Measurements from ENCODE around the gene LIN28A.
A peak's percentile ranks its signal among the peaks of the same experiment; 100 is the strongest.
"Not testable (repeated sequence)": the region's sequence is repeated elsewhere in the genome, so short reads cannot be mapped to it uniquely, and the experiment has no call there.

The LIN28A gene, protein sequence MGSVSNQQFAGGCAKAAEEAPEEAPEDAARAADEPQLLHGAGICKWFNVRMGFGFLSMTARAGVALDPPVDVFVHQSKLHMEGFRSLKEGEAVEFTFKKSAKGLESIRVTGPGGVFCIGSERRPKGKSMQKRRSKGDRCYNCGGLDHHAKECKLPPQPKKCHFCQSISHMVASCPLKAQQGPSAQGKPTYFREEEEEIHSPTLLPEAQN

DNA sequence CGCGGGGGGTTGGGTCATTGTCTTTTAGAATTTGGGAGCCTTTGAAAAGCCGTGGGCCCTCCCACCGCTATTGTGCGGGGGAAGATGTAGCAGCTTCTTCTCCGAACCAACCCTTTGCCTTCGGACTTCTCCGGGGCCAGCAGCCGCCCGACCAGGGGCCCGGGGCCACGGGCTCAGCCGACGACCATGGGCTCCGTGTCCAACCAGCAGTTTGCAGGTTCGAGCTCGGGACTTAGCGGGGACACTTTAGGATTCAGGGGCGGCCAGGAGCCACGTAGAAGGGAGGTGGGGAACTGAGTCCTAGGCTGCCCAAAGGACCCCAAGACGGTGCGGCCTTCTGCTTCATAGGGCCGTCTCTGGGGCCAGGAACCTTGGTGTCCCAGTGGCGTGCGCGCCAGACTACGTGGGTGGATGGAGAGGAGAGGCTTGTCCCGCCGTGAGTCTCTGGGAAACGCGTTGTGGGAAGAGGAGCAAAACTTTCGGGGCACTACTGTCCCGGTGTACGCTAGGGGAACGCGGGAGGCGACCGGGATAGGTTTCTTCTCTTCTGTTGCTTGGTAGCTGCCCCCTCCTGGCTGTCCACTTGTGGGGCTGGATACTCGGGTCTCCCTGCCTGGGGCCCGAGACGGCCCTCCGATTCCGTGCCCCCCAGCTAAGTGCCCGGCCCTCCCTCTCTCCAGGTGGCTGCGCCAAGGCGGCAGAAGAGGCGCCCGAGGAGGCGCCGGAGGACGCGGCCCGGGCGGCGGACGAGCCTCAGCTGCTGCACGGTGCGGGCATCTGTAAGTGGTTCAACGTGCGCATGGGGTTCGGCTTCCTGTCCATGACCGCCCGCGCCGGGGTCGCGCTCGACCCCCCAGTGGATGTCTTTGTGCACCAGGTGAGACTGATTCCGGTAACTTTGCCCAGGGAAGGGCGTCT, at the start of gene LIN28A:
TSS of gene LIN28A (plus strand) at position 112 of the 918 bp plus-strand sequence. CDS start at position 187, 75 bp downstream.
- no peak for DNase-seq (ENCODE audit: low read depth)

DNA sequence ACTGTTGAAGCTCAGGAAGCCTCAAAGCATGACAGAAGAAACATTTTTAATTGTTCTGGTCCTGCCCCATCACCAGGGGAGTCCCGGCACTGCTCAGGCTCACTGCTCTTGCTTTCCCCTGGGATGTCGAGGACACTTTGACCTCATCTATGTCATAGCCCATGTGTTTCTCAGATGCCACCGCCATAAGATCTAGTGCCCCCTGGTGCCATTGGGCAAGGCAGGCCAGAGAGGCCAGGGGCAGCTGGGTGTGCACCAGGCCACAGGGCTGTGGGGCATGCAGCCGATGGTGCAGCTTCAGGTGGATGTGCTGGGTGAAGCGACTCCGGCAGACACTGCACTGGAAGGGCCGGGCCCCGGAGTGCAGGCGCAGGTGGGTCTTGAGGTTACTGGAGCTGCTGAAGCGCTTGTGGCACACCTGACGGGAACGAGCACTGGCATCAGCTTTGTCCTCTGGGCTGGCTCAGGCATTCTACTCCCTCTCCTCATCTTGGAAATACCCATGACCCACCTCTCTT, 49.0 kb upstream of the LIN28A start:
- no peak for DNase-seq (ENCODE audit: low read depth)

DNA sequence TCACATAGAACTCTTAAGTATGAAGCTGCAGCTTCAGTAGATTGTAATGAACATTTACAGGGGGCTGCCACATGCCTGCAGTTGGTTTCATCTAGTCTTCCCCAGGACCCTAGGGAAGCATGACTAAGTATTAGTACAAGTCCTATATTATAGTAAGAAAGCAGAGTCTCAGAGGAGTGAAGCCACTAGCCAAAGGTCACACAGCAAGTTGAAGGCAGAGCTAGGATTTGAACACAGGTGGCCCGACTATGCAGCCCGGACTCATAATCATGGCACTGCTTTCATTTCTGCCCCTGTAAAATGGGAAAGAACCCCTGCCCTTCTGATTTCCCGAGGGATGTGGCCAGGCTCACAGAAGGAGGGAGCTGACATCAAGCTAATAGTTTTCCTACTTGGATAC, 48.3 kb upstream of the LIN28A start:
- no peak for DNase-seq (ENCODE audit: low read depth)

DNA sequence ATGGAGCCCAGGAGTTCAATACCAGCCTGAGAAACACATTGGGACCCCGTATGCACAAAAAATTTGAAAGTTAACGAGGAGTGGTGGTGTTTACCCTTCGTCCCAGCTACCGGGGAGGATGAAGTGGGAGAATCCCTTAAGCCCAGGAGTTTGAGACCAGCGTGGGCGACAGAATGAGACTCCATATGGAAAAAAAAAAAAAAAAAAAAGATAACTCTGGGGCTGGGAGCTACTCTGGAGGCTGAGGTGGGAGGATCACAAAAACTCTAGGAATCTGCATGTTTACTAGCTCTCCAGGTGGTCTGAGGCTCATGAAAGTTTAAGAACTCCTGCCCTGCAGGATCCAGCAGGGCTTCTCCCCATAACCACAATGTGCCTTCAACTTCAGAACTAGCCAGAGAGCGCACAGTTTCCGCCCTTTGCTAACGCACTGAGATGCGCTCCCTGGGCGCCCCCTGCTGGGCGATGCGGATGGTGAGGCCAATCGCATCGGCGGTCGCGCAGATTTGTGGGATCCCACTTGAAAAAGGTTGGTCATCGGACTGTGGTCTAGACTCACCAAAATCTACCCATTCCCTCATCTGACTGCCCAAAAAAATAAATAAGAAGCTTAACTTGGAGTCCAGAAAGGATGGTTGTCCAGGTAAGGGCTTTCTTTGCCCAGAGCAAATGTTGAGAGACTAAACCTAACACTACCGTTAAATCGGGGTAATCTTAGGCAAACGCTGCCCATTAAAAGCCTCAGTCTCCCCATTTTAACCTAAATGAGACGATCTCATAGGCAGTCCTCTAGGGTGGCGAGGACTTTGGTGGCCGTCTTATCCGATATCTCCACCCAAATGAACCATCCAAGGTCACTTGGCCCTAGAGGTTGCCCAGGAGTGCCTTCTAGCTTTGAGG, 46.8 kb upstream of the LIN28A start:
- no peak for DNase-seq (ENCODE audit: low read depth)

DNA sequence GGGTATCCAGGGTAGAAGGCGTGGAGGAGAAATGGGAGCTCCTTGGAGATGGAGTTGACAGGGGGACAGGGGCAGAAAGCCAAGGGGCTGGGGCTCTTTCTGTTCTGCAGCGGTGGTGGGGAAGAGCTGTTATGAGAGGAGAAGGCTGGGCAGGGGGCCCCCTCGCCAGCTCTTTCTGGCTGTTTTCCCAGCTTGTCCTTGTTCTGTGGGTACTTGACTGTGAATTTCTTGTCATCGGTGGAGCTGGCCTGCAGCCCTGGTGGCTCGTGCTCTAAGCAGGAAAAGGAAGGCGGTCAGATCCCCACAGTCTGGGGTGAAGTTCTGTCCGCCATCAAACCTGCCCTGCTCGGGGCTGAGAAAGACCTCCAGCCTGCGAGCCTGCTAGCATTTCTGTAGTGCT, 45.7 kb upstream of the LIN28A start:
- DNase-seq (ENCODE audit: low read depth): no peak

DNA sequence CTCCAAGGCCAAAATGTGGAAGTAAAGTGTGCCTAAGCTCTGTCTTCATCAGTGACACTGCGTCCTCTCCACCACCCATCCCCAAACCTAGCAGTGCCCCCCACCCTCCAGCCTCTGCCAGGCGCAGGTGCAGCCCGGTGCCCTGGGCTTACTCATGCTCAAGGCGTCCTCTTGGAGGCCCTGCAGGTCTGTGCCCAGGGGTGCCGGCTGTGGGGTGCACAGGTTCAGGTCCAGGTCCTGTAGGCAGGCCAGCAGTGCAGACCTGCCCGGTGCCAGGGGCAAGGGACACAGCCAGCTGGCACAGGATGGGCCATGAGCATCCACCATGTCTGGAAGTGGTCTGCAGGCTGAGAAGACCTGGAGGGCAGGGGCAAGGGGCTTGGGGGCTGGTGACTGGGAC, 43.2 kb upstream of the LIN28A start:
- no peak for DNase-seq (ENCODE audit: low read depth)

DNA sequence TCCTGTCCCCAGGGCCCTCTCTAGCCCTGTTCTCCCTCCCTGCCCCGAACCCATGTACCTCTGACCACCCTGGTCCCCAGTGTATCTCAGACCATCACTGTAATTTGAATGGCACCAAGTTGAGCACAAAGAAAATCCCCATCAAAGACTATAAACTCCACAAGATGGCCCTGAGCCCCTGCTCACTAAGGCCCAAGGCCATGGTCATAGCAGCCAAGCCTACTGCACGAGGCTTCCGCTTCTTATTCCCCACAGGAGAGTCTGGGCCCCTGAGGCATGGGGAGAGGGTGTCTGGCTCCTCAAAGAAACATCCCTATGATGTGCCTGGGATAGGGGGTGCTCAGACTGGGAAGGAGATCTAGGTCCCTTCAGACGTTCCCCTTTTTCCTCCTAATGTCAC, 42.6 kb upstream of the LIN28A start:
- DNase-seq (ENCODE audit: low read depth): no peak

DNA sequence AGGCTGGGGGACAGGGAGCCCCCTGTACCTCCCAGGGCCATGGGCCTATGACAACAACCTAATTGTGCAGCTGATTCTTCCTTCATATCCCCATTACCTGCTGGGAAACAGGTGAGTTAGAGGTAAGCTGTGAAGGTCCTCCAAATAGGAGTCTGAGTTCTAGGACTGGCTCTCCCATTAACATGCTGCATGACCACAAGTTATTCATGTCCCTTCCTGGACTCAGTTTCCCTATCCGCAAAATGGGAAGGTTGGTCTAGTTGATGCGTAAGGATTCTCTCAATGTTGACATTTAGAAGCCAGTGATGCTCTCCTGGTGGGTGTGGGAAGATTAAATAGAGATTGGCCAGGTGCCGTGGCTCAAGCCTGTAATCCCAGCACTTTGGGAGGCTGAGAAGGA, 42.1 kb upstream of the LIN28A start:
- no peak for DNase-seq (ENCODE audit: low read depth)

DNA sequence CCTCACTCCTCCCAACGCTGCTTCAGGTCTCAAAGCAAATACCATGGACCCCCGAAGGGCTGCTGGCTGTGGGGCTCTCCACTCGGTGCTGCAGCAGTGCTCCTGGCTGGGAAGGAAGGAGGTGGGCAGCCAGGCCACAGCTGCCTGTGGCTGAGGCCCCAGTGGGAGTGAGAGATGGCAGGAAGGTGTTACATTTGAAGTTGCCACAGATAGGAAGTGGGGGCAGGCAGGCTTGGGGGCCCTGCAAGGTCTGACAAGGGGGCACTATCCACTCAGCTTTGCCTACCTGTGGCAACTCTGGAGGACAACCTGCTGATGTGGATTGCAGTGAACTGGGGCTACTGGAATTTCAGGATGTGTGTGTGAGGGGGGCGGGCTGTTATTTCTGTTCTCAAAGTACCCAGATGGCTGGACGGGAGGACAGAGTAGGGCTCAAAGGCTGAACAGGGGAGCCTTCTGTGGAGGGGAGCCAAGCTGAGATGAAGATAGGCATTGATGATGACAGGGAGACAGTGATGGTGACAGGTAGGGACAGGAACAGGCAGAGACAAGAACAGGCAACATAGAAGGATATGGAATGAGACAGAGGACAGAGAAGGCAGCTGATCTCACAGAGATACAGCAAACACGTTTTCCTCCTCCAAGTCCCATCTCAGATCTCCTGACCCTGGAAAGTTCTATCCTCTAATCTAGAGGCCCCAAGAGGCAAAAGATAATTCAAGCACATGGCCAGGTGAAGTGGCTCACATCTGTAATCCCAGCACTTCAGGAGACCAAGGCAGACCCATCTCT, 39.8 kb upstream of the LIN28A start:
- no peak for DNase-seq (ENCODE audit: low read depth)

DNA sequence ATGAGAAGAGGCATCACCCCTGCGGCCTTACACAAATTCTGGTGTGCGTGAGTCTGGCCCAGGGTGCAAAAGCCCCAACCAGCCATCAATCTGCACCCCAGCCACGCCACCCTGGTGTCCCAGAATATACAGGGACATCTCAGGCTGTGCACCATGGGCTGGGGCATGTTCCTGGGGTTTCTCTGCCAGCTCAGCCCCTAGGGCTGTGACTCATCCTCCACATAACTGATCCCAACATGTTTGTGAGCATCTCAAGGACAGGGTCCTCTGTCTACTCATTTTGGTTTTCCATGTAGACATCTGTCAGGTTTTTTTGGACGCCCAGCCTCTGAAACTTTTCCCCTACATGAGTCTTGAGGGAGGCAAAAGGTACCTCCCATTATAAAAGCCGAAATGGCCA, 38.6 kb upstream of the LIN28A start:
- DNase-seq (ENCODE audit: low read depth): no peak

DNA sequence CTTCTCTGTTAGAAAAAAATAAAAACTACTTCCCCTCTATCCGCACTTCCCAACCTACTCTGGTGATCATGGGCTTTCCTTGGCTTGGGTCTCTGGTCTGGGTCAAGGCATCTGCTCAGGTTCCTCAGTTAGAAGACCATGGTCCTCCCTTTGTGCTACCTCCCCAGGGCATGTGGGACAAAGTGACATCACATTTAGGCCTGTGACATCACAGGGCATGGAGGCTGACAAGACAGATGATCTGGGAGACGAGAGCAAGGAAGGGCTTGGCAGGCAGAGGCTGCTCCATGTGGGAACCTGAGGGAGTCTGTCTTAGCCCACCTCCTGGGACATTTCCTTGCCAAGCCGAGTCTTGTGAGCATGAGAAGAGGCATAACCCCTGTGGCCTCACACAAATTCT, 38.0 kb upstream of the LIN28A start, which contains the start of gene ZNF683:
TSS of gene ZNF683 (minus strand) at position 140 of the 400 bp plus-strand sequence. CDS start 4,179 bp downstream, outside the sequence.
- not testable (repeated sequence) for DNase-seq (ENCODE audit: low read depth)

DNA sequence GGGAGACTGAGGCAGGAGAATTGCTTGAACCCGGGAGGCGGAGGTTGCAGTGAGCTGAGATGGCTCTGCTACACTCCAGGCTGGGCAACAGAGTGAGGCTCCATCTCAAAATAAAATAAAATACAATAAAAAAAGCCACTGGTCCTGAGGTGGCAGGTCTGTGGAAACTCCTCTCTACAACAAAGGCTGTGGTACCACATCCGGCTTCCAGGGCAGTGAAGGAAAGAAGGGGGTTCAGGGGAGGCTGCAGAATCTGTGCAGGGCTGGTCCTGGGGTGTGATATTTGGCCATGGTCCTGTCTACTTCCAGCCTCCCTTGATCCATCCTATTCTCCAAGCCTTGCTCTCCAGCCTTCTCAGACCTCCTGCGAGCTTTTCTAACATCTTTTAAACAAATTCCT, 37.3 kb upstream of the LIN28A start:
- DNase-seq (ENCODE audit: low read depth): no peak

DNA sequence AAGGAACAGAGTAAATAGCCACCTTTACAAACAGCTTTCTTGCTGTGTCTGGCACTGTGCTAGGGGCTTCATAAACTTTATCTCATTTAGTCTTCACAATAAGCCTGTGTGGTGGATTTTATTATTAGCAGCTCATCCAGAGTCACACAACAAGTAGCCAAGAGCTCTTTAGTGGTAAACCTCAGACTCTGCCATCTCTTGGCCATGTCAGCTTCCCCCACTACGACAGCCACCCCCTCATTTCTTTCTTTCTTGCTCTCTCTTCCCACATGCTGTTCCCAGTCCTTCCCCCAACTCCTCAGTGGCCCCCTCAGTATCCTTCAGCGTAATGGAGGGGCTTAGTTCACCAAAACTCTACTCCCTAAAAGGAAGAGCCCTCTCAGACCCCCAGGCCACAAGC, 36.8 kb upstream of the LIN28A start:
- no peak for DNase-seq (ENCODE audit: low read depth)

DNA sequence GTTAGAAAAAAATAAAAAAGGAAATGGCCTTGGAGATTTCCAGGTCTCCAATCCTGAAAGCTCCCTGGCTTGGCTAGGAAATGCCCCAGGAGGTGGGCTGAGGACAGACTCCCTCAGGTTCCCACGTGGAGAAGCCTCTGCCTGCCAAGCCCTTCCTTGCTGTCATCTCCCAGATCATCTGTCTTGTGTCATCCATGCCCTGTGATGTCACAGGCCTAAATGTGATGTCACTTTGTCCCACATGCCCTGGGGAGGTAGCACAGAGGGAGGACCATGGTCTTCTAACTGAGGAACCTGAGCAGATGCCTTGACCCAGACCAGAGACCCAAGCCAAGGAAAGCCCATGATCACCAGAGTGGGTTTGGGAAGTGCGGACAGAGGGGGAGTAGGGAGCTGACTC, 36.3 kb upstream of the LIN28A start:
- not testable (repeated sequence) for DNase-seq (ENCODE audit: low read depth)

DNA sequence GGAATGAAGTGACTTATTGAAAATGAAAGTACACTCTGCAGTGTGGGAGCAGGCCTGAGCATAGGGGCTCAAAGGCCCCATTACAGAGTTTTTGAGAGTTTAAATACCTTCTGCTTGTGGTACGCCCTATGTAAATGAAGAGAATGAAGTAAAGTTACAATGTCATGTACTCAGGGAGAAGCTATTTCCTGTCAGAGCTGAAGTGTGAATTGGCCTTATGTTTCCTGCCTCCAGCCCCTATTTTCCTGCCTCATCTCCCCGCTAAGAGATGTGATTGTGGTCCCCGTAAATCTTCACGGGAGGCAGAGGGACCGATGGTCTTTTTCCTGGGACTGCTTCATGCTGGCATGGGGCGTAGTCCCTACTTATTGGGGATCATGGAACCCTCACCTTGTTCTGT, 35.5 kb upstream of the LIN28A start:
- DNase-seq (ENCODE audit: low read depth): no peak

DNA sequence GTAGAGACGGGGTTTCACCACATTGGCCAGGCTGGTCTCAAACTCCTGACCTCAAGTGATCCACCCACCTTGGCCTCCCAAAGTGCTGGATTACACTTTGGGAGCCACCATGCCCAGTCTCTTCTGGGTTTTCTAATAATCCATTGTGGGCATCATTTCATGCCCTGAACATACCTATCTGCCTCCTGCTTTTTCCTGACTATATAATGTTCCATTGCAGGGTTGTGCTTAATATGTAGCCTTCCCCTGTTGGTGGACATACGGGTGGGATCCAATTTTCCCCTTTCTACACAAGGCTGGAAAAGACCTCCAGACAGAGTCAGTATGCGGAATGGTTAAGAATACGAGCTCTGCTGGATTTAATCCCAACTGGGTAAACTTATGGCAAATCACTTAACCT, 34.6 kb upstream of the LIN28A start:
- no peak for DNase-seq (ENCODE audit: low read depth)

DNA sequence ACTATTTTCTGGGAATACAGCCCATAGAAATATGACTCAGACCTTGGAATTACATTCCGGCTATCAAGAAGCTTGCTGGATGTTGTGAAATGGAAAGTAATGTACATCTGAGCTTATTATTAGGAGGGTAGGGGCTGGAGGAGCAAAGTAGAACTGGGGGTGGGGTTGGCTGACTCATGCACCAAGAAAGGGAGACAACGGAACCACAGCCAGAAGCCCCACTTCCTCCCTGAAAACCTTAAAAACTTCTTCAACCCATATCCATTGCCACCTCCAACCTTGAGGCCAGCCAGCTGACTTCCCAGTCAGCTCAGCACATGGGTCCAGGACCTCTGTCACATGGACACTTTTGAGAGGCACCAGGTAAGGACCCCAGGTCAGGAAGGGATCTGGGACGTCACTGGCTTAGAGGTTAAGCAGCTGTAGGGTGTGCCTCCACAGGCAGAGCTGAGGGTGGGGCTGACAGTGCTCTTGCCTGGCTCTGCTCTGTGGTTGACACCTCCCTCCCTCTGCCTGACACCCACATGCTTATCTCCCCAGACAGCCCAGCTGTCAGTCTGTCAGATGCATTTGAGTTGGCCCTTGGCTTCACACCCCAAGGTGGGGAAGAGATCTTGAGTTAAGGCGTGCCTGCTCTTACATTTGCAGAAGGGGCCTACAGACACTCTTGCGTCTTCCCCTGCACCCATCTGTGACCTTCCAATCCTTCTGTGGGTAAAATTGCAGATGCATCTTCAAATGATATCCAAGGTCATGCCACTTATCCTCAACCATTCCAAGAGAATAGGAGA, 32.3 kb upstream of the LIN28A start:
- DNase-seq (ENCODE audit: low read depth): peak; percentile 97

DNA sequence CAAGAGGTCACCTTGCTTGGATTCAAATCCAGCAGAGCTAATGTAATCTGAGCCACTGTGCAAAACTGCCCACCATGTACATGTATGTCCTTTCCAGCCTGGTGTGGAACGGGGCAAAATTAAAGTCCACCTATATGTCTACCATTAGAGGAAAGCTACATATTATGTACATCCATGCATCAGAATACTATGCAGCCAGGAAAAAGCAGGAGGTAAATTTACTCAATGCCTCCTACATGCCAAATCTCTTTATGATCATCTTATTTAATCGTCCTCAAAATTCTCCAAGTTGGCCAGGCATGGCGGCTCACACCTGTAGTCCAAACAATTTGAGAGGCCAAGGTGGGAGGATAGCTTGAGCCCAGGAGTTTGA, 31.8 kb upstream of the LIN28A start:
- DNase-seq (ENCODE audit: low read depth): no peak

DNA sequence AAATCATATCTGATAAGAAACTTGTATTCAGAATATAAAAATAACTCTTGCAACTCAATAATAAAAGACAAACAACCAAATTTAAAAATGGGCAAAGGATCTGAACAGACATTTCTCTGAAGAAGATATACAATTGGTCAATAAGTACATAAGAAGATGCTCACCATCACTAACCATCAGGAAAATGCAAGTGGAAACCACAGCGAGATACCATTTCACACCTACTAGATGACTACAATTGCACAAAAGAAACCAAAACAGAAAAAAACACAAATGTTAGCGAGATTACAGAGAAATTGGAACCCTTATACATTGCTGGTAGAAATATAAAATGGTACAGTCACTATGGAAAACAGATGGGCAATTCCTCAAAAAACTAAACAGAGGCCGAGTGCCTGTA, 26.5 kb upstream of the LIN28A start:
- DNase-seq (ENCODE audit: low read depth): no peak

DNA sequence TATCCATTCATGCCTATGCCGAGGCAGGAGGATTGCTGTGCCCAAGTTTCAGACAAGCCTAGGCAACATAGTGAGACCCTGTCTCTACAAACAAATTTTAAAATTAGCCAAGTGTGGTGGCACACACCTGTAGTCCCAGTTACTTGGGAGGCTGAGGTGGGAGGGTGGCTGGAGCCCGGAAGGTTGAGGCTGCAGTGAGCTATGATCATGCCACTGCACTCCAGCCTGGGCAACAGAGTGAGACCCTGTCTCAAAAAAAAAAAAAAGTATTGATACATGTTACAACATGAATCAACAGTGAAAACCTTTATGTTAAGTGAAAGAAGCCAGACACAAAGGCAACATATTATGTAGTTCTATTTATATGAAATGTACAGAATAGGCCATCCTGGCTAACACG, 25.6 kb upstream of the LIN28A start:
- DNase-seq (ENCODE audit: low read depth): not testable (repeated sequence)

DNA sequence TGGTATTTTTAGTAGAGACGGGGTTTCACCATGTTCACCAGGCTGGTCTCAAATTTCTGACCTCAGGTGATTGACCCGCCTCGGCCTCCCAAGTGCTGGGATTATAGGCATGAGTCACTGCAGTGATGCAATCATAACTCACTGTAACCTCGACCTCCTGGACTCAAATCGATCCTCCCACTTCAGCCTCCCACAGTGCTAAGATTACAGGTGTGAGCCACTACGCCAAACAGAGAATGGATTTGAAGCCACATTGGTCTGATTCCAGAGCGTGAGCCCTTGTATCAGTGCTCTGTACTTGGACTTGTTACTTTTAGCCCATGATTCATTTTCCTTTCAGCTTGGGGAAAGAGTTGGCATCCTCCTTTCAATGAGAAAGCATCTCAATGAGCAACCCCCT, 23.2 kb upstream of the LIN28A start:
- no peak for DNase-seq (ENCODE audit: low read depth)

Data from HS-27A (cell line).